ENCODE data around the gene LRRC27. TPM values are rescaled to one million over a fixed set of nuclear protein-coding genes. Genes with fewer than 3 reads are reported as not detected.
"Not testable (repeated sequence)": the region's sequence is repeated elsewhere in the genome, so short reads cannot be mapped to it uniquely, and the experiment has no call there.

The LRRC27 gene
- polyA plus RNA-seq, 4 donors, result 23.2 to 40.2 (median 26.1) TPM

DNA sequence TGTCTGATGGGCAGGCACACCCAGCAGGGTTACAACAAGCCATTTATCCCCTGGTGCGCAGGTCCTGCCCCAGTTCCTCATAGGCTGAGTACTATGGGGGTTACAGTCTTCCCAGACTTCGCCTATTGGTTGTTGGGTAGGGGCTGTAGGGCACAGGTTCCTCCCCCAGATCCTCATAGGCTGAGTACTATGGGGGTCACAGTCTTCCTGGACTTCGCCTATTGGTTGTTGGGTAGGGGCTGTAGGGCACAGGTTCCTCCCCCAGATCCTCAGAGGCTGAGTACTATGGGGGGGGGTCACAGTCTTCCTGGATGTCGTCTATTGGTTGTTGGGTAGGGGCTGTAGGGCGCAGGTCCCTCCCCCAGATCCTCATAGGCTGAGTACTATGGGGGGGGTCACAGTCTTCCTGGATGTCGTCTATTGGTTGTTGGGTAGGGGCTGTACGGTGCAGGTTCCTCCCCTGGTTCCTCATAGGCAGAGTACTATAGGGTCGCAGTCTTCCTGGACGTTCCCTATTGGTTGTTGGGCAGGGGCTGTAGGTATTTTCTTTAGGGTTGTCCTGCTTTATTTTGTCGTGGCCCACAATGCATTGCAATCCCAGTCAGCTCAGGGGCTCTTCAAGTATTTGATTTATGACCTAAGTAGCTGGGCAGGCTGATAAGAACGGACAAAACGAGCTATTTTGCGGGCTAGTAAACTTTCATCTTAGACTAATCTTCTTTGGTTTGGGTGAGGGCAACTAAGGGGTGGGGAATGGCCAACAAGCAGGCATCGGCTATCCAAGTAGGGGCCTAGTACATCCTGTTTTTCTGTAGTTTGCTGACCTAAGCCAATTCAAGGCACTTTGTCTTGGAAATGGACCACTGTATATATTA lies 3.4 kb downstream of the LRRC27 start:
- DNase-seq (ENCODE audit: low read depth in 4 of 4, low spot score in 3 of 4), result no peak

DNA sequence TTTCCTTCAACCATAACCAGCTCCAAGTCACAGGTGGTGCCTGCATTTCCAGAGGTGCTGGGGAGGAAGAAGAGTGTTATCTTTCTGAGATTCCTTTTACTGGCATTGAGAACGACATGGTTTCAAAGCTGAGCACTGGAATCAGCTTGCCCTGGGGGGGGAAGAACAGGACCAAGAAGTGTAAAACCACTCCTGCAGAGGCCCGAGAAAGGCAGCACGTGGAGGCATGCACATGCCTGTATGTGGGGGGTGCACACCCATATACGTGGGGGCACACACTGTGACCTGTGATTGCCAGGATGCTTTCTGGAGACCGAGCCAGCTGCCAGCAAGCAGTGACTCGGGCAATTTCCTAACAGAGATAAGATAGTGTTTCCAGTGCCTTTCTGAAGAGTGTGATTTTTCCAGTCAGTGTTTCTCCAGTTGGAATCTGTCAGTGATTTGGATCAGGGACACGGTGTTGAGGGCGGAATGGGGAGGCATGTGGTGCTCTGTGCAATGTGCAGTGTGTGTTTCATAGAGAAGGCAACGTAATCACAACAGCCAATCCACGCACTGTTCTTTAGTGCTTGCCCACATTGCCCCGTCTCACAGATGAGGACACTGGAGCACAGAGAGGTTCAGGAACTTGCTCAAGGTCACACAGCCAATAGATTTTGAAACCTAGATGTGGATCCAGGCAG lies 4.2 kb downstream of the LRRC27 start:
- no peak for DNase-seq (ENCODE audit: low read depth in 4 of 4, low spot score in 3 of 4)

DNA sequence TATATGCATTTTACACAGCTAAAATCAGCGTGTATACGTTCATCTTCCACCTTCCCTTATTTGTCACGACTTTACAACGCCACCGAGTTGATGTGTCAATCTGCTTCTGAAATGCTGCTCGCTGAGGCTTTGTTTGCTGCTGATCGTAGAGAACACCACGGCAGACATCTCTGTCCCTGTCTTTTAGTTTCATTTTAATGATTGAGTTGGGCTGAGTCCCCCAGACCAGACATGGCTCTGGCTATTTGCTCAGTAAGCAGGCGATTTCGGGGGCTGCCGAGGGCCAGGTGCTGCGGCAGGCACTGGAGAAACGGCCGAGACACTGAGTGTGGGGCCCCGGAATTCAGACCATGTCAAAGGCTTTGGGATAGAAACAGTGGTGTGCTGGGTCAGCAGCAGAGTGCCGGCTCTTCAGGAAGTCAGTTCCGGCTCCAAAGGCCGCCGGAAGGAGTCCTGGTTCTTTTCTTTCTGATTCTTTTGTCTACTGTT lies 5.0 kb downstream of the LRRC27 start:
- DNase-seq (ENCODE audit: low read depth in 4 of 4, low spot score in 3 of 4), result no peak

DNA sequence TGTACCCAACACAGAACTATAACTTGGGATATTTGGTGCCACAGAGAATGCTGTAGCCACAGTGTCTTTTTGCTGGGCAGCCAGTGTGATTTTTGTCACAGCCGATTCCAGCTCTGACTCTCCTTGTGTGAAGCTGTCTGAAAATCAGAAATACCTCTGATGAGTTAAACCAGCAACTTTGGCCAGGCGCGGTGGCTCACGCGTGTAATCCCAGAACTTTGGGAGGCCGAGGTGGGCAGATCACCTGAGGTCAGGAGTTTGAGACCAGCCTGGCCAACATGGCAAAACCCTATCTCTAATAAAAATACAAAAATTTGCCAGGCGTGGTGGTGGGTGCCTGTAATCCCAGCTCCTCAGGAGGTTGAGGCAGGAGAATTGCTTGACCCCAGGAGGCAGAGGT lies 5.9 kb downstream of the LRRC27 start:
- DNase-seq (ENCODE audit: low read depth in 4 of 4, low spot score in 3 of 4), result not testable (repeated sequence)

DNA sequence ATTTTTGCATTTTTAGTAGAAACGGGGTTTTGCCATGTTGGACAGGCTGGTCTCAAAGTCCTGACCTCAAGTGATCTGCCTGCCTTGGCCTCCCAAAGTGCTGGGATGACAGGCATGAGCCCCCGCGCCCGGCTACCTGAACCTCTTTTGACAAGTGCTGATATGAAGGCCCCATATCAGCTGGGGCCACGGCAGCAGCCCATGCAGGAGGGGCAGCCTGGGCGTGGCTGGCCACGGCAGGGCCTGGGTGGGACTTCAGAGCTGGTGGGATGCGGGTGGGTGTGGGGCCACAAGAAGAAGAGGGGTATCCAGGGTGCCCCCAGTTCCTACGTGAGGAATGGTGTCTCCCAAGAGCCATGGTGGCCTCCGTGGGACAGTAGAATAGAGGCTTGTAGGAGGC lies 6.9 kb downstream of the LRRC27 start:
- no peak for DNase-seq (ENCODE audit: low read depth in 4 of 4, low spot score in 3 of 4)

DNA sequence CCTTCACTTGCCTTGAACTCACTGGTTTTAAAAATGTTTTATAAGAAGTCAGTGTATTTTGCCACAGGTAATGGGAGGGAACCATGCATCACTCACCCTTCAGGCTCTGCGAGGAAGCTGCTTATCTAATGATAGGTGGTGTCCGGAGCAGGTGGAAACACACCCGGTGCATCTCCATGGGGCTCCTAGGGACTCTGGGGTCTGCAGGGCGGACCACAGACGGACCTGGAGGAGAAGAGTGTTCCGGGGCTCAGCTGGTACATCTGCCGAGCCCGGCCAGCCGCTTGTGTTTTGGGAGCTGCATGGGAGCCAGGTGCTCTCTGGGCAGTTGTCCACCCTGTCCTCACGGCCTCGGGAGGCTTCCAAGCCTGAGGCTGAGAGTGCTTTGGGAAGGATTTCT lies 7.3 kb downstream of the LRRC27 start:
- DNase-seq (ENCODE audit: low read depth in 4 of 4, low spot score in 3 of 4), result no peak

DNA sequence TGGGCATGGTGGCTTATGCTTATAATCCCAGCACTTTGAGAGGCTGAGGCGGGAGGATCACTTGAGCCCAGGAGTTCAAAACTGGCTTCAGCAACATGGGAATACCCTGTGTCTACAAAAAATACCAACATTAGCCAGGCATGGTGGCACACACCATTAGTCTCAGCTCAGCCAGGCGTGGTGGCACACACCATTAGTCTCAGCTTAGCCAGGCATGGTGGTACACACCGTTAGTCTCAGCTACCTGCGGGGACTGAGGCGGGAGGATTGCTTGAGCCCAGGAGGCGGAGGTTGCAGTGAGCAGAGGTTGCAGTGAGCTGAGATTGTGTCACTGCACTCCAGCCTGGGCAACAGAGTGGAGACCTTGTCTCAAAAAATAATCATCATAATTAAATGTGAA lies 9.0 kb downstream of the LRRC27 start:
- DNase-seq (ENCODE audit: low read depth in 4 of 4, low spot score in 3 of 4), result no peak

DNA sequence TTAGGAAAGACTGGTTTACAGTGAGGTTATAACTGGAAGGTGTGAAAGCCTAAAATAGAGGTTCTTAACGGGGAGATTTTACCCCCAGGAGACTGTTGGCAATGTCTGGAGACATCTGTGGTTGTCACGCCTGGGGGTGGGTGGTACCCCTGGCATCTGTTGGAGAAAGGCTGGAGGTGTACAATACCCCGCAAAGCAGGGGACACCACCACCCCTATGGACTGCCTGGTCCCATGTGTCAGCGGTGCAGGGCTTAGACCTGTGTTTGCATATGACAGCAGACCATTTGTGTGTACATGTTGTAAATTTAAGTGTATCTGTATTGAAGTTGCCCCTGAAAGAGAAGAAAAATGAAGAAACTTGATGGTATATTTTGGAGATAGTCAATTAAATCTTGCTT lies 9.8 kb downstream of the LRRC27 start:
- DNase-seq (ENCODE audit: low read depth in 4 of 4, low spot score in 3 of 4), result no peak

DNA sequence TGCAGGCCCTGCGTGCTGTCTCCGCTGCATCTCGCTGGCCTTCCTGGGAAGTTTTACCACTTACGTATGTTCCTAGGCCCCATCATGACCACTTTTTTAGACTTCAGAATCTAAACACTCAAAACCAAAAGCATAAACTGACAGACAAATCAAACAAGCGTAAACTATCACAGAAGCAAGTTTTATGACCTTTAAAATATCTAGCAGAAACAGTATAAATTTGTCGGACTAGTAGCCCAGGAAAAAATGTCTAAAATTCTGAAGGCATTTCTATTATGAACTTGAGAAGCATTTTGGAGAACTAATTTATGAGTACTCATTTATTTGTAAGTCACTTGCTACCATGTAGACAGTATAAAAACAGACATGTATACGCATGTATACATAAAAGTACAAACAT lies 10.6 kb downstream of the LRRC27 start:
- DNase-seq (ENCODE audit: low read depth in 4 of 4, low spot score in 3 of 4), result no peak

DNA sequence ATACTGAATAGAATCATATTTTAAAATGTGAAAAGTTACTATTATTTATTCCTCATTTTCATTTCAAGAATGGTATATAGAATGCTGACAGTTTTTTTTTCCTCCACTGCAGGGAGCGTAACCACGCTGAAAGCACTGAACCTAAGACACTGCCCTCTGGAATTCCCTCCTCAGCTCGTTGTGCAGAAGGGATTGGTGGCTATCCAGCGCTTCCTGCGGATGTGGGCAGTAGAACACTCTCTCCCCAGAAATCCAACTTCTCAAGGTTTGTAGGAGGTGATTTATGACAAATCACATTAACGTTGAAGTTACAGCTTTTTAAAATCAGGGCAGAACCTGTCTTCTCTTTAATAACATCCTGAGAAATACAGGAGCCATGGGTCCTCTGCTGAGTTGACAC lies 12.4 kb downstream of the LRRC27 start:
- DNase-seq (ENCODE audit: low read depth in 4 of 4, low spot score in 3 of 4), result no peak

DNA sequence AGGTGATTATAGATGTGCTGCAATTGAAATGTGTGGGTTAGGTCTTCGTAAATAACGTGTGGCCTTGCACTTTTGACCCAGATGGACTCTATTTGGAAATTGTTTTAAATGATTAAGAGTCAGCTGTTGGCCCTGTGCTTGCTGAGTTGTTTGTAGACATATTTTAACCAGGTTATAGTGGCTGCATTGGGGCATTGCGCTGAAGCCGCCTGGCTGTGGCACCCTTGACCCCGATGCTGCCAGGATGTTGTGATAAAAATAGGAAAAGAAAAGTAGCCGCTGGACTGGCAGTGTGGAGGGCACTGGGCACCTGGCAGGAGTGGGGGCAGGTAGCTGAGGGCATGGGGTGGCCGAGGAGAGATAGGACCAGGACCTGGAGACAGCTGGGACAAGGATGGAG lies 13.4 kb downstream of the LRRC27 start:
- no peak for DNase-seq (ENCODE audit: low read depth in 4 of 4, low spot score in 3 of 4)

DNA sequence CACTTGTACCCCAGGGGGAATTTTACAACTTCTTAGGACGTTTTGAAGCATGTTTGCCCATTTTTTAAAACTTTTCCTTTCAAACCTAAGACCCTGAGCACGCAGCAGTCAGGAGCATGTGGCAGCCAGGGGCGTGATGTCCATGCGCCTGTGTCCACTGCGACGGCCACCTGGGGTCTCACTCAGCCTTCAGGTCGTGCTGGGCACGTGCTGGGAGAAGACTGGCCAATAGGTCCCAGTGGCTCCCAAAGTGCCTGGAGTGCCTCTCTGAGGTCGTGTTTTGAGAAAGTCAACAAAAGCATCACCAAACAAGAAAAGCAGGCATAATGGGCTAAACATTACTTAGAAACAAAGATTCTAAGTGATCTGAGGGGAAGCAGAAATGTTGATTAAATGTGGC lies 14.8 kb downstream of the LRRC27 start:
- no peak for DNase-seq (ENCODE audit: low read depth in 4 of 4, low spot score in 3 of 4)

DNA sequence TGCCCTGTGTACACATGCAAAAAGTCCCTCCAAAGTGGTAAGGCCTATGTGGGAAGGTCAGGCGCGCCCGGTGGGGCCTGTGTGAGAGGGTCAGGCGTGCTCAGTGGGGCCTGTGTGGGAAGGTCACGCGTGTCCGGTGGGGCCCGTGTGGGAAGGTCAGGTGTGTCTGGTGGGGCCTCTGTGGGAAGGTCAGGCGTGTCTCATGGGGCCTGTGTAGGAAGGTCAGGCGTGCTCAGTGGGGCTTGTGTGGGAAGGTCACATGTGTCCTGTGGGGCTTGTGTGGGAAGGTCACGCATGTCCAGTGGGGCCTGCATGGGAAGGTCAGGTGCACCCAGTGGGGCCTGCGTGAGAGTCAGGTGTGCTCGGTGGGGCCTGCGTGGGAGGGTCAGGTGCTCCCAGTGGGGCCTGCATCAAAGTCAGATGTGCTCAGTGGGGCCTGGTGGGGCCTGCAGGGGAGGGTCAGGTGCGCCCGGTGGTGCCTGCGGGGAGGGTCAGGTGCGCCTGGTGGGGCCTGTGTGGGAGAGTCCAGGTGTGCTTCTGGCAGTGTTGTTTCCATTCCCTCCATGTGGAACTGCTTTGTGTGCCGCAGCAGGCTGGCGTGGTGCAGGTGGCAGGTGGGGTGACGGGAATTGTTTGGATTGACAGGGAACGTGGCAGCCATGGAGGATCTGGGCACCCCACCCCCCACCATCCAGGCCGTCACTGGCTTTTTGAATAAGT lies 15.4 kb downstream of the LRRC27 start:
- no peak for DNase-seq (ENCODE audit: low read depth in 4 of 4, low spot score in 3 of 4)

DNA sequence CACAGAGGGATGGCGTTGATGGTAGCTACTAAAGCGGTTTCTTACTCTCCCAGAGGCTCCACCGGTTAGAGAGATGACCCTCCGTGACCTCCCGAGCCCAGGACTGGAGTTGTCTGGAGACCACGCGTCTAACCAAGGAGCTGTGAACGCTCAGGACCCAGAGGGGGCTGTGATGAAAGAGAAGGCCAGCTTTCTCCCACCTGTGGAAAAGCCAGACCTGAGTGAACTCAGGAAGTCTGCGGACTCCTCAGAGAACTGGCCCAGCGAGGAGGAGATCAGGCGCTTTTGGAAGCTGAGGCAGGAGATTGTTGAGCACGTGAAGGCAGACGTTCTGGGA lies 15.9 kb downstream of the LRRC27 start:
- no peak for DNase-seq (ENCODE audit: low read depth in 4 of 4, low spot score in 3 of 4)

DNA sequence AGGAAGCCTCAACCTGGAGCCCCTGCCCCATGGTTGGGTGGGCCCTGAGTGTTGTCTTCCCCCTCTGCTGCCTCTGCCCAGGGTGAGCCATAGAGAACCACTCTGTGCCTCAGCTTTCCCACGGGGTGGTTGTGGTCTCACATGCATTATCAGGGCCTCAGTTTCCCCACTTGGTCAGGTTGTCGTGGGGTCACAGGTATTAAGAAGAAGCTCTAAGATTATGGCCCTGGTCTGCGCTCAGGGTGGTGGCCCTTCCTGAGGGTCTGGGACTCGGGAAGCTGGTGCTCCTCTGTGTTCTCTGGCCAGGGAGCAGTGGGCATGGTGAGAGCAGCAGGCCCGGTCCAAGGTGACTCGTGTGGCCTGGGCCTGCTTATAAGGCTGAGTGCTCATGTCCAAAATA lies 17.8 kb downstream of the LRRC27 start:
- no peak for DNase-seq (ENCODE audit: low read depth in 4 of 4, low spot score in 3 of 4)

DNA sequence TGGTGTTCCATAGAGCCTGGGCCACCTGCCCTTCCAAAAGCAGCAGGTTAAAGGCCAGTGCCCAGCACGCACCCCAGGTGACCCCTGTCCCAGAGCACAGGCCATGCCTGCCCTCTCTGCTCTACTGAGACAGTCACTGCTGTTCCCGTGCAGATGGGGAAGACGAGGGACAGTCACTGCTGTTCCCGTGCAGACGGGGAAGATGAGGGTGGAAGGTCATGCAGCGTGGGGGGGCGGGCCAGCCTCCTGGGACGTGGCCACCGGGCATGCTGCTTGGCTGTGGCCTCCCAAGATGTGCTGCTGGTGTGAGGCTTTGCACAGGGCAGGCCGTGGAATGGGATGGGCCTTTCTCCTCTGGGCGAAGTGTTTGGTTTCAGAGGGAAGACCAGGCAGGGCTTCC lies 18.4 kb downstream of the LRRC27 start:
- no peak for DNase-seq (ENCODE audit: low read depth in 4 of 4, low spot score in 3 of 4)

DNA sequence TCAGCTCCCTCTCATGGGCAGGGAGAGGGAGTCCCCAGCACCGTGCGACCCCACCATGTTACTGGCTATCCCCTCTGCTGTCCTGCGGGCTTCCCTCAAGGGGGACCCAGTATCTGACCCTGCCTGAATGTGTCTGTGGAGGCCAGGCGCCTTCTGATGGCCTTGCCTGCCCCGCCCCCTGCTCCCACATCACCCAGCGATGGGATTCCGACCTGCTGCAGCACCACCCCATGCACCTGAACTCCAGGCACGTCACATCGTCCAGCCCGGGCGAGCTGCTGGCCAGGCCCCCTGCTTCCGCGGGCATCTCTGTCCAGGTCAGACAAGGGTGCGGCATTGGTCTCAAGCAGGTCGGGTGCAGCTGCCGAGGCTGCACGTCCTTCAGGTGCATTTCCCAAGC lies 19.0 kb downstream of the LRRC27 start:
- no peak for DNase-seq (ENCODE audit: low read depth in 4 of 4, low spot score in 3 of 4)

DNA sequence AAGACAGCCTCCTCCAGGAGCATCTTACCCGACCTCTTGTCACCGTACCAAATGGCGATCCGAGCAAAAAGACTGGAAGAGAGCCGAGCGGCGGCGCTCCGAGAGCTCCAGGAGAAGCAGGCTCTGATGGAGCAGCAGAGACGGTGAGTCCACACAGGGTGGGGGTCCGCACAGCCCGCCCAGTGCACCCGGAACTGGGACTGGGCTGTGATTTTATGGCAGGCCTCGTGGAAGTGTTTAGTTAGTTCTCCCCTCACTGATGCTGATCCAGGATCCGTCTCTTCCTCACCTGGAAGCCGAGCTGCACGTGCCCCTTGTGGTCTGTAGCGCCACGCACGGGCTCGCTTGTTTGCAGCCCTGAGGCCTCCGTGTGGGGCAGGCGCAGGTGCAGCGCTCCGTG lies 19.6 kb downstream of the LRRC27 start:
- DNase-seq (ENCODE audit: low read depth in 4 of 4, low spot score in 3 of 4), result no peak

DNA sequence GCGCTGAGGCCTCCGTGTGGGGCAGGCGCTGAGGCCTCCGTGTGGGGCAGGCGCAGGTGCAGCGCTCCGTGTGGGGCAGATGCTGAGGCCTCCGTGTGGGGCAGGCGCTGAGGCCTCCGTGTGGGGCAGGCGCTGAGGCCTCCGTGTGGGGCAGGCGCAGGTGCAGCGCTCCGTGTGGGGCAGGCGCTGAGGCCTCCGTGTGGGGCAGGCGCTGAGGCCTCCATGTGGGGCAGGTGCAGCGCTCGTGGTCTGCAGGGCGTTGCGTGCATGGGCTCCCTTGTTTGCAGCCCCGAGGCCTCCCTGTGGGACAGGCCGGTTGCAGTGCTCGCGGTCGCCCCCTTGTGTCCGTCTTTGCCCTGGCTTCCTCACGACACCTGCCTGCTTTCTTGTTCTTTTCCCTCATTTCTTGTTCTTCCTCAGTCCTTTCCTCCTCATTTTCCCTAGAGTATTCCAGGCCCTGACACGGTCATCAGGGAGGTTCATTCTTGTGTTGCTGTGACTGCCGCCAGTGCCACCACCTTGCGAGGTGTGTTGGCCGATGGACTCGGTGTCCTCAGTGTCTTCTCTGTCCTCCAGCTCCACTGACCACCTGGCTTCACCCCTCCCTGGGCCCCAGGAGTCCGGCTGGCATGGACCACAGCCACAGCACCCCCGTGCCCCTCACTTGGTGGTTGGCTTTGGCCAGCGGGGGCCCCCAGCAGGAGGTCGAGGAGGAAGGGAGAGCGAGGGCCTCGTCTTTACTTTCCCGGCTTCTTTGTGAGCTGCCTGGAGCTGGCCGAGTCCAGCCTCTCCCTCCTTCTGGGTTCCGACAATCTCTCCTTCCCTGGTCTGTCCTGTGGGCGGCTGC lies 20.7 kb downstream of the LRRC27 start:
- peak in 2 of 4 donors; percentile 25 to 68 for DNase-seq (ENCODE audit: low read depth in 4 of 4, low spot score in 3 of 4)

DNA sequence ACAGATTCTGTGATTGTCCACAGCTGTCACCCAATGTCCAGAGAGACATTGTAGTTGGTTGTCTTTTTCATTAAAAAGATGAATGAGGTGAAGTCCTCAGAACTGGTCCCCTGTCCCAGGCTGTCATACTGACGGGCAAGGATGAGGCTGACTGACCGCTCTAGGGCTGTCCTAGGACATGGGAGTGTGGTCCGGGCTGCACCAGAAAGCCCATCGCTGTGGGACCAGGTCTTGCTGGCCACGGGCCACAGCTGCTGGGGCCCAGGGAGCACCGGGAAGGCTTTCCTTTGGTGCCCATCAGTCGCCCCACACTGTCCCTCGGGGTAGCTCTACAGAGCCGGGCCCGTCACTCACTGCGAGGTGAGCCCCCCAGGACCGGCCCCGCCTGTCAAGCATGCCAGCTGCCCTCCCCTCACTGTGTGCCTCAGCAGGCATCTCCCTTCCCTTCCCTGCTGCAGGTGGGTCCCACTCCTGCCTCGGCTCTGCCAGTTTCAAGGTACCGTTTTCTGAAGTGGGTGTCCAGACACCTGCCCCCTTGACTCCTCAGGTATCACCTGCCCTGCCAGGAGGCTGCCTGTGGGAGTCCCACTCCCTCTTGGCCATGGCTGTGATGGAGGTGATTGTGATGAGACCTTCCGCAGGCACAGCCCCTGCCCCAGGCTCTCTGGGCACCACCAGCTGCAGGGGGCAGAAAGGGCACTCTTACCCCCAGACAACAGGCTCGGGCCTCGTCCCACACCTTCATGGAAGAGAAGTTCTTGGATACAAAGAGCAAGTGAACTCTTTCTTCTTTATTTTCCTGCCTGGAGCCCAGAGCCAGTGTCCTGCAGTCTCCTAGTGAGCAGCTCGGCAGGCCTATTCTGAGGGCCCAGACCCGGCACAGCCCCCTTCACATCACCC lies 21.7 kb downstream of the LRRC27 start:
- no peak for DNase-seq (ENCODE audit: low read depth in 4 of 4, low spot score in 3 of 4)

Measured in right renal pelvis (tissue), 4 donors.